Suppressor macrophage treated with lipopolysaccharide for 1 hour (primary cell): Measurements from ENCODE around the gene TBC1D3C.
"Not testable (repeated sequence)": the region's sequence is repeated elsewhere in the genome, so short reads cannot be mapped to it uniquely, and the experiment has no call there.

Source experiments
- DNase-seq, 3 donors: peaks; one replicate each; pipeline ENCODE4 v3.0.0-alpha.2; 2020 to 2022

Gene TBC1D3C

GRCh38 chr17:38068534-38068933 is at the start of gene TBC1D3C:
TBC1D3C (minus strand) TSS chr17:38068634; CDS start chr17:38067066, 1,568 bp downstream.
- not testable (repeated sequence) for DNase-seq

GRCh38 chr17:38099262-38099661 is 30.8 kb upstream of the TBC1D3C start:
- DNase-seq: not testable (repeated sequence)

- DNase-seq: not testable (repeated sequence)
Measured at GRCh38 chr17:38094059-38094694, 25.7 kb upstream of the TBC1D3C start.

DNA sequence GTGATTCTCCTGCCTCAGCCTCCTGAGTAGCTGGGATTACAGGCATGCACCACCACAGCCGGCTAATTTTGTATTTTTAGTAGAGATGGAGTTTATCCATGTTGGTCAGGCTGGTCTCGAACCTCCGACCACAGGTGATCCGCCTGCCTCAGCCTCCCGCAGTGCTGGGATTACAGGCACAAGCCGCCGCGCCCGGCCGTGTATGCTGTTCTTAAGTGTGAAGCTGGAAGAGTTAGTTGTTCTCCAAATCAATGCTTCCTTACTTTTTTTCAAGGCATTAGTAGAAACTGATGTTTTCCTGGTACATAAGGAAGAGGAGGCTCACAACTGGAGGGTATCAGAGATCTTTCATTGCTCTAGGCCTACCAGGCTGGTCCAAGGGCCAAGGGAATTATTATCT is 19.7 kb upstream of the TBC1D3C start:
- not testable (repeated sequence) for DNase-seq

- DNase-seq: not testable (repeated sequence)
Measured at GRCh38 chr17:38087344-38087743, 18.9 kb upstream of the TBC1D3C start.
